ENCODE results near the gene GPATCH4. TPM values are rescaled to one million over a fixed set of nuclear protein-coding genes. Genes with fewer than 3 reads are reported as not detected.
"Not testable (repeated sequence)": the region's sequence is repeated elsewhere in the genome, so short reads cannot be mapped to it uniquely, and the experiment has no call there.

Gene GPATCH4
- total and polyA plus RNA-seq, 4 donors, result 7.6 to 23.6 (median 16.3) TPM

GRCh38 chr1:156554971-156555370 lies 46.3 kb downstream of the GPATCH4 start:
- H3K4me1 ChIP-seq (ENCODE audit: control insufficient read depth in 4 of 4, insufficient read depth in 4 of 4, low read length in 3 of 4), result no peaks in the 10 kb centered on the region
- H3K9me3 ChIP-seq (ENCODE audit: control insufficient read depth in 4 of 4, low read length in 3 of 4), result no peaks in the 10 kb centered on the region
- H3K9ac ChIP-seq (ENCODE audit: low read depth in 1 of 2, low read length in 2 of 2), result no peak overlapping the region
- H3K4me3 ChIP-seq (ENCODE audit: low read depth in 1 of 3, low read length in 3 of 3), result no peak overlapping the region
- DNase-seq (ENCODE audit: low spot score), result no peak
- H3K36me3 ChIP-seq (ENCODE audit: control insufficient read depth in 4 of 4, insufficient read depth in 3 of 4, low read depth in 1 of 4, low read length in 3 of 4), result no peaks in the 10 kb centered on the region
- TF ChIP-seq MAX (IDR thresholded peaks at IDR 0.05) (no peak), ATF3 (IDR thresholded peaks at IDR 0.05) (no peak), FOXA1 (IDR thresholded peaks at IDR 0.05) (no peak), SP1 (IDR thresholded peaks at IDR 0.05) (no peak), HNF4G (IDR thresholded peaks at IDR 0.05) (no peak), ZBTB33 (IDR thresholded peaks at IDR 0.05) (no peak), FOXA2 (IDR thresholded peaks at IDR 0.05) (no peak), EGR1 (IDR thresholded peaks at IDR 0.05; ENCODE audit: low read depth in 2 of 2) (no peak), GABPA (IDR thresholded peaks at IDR 0.05 in 1 of 2, conservative IDR thresholded peaks at IDR 0.05 in 1 of 2) (no peak), REST (IDR thresholded peaks at IDR 0.05) (no peak), RAD21 (IDR thresholded peaks at IDR 0.05) (no peak), YY1 (IDR thresholded peaks at IDR 0.05) (no peak), NR2F2 (IDR thresholded peaks at IDR 0.05) (no peak), JUND (IDR thresholded peaks at IDR 0.05) (no peak), HNF4A (conservative IDR thresholded peaks at IDR 0.05) (no peak), TAF1 (conservative IDR thresholded peaks at IDR 0.05) (no peak)
- no peaks in the 10 kb centered on the region for H3K27me3 ChIP-seq (ENCODE audit: control insufficient read depth in 4 of 4, insufficient read depth in 4 of 4, low read length in 3 of 4)
- no peak overlapping the region for H3K27ac ChIP-seq (ENCODE audit: low read depth in 1 of 2, low read length in 2 of 2)
- WGBS, result 82% methylated on average over 8 of the region's 8 CpGs

- H3K4me1 ChIP-seq (ENCODE audit: control insufficient read depth in 4 of 4, insufficient read depth in 4 of 4, low read length in 3 of 4), result no peaks in the 10 kb centered on the region
- 97% methylated on average over 6 of the region's 6 CpGs for WGBS
- no peak overlapping the region for H3K9ac ChIP-seq (ENCODE audit: low read depth in 1 of 2, low read length in 2 of 2)
- TF ChIP-seq GABPA (IDR thresholded peaks at IDR 0.05 in 1 of 2, conservative IDR thresholded peaks at IDR 0.05 in 1 of 2), result no peak
- no peak for TF ChIP-seq ZBTB33 (IDR thresholded peaks at IDR 0.05)
- no peak for TF ChIP-seq FOXA2 (IDR thresholded peaks at IDR 0.05)
- TF ChIP-seq ATF3 (IDR thresholded peaks at IDR 0.05), result no peak
- TF ChIP-seq SP1 (IDR thresholded peaks at IDR 0.05), result no peak
- TF ChIP-seq RXRA (IDR thresholded peaks at IDR 0.05), result no peak
- TF ChIP-seq RAD21 (IDR thresholded peaks at IDR 0.05), result no peak
- TF ChIP-seq MAX (IDR thresholded peaks at IDR 0.05), result no peak
- H3K9me3 ChIP-seq (ENCODE audit: control insufficient read depth in 4 of 4, low read length in 3 of 4), result no peaks in the 10 kb centered on the region
- H3K27me3 ChIP-seq (ENCODE audit: control insufficient read depth in 4 of 4, insufficient read depth in 4 of 4, low read length in 3 of 4), result no peaks in the 10 kb centered on the region
- no peaks in the 10 kb centered on the region for H3K36me3 ChIP-seq (ENCODE audit: control insufficient read depth in 4 of 4, insufficient read depth in 3 of 4, low read depth in 1 of 4, low read length in 3 of 4)
- H3K27ac ChIP-seq (ENCODE audit: low read depth in 1 of 2, low read length in 2 of 2), result no peak overlapping the region
- no peak overlapping the region for H3K4me3 ChIP-seq (ENCODE audit: low read depth in 1 of 3, low read length in 3 of 3)
- DNase-seq (ENCODE audit: low spot score), result no peak
These were observed 47.3 kb downstream of the GPATCH4 start for GRCh38 chr1:156553860-156554485.

- not testable (repeated sequence) for H3K4me3 ChIP-seq (ENCODE audit: low read depth in 1 of 3, low read length in 3 of 3); H3K9me3 ChIP-seq (ENCODE audit: control insufficient read depth in 4 of 4, low read length in 3 of 4); H3K27ac ChIP-seq (ENCODE audit: low read depth in 1 of 2, low read length in 2 of 2); H3K9ac ChIP-seq (ENCODE audit: low read depth in 1 of 2, low read length in 2 of 2); DNase-seq (ENCODE audit: low spot score); H3K4me1 ChIP-seq (ENCODE audit: control insufficient read depth in 4 of 4, insufficient read depth in 4 of 4, low read length in 3 of 4); H3K27me3 ChIP-seq (ENCODE audit: control insufficient read depth in 4 of 4, insufficient read depth in 4 of 4, low read length in 3 of 4); H3K36me3 ChIP-seq (ENCODE audit: control insufficient read depth in 4 of 4, insufficient read depth in 3 of 4, low read depth in 1 of 4, low read length in 3 of 4)
- WGBS, result 75% methylated on average over 4 of the region's 4 CpGs
These were observed 48.3 kb downstream of the GPATCH4 start for GRCh38 chr1:156552937-156553336.

Data from liver (tissue), 9 donors.